ENCODE results near the gene KAT8. TPM values are rescaled to one million over a fixed set of nuclear protein-coding genes. Genes with fewer than 3 reads are reported as not detected.

Gene KAT8
- total RNA-seq, 1 experiment from 2014 or later: 44.9 TPM

GRCh38 chr16:31125844-31126243 is 8.4 kb downstream of the KAT8 start:
- no peaks in the 10 kb centered on the region for H3K9me3 ChIP-seq (ENCODE audit: control insufficient read depth in 1 of 2, insufficient read depth in 1 of 2, low read depth in 1 of 2, low read length in 2 of 2)
- no peak overlapping the region for H3K27ac ChIP-seq (ENCODE audit: low read depth, low read length)
- CTCF ChIA-PET: no interaction called here
- H3K4me2 ChIP-seq (ENCODE audit: low read length): no peak overlapping the region
- H3K36me3 ChIP-seq (ENCODE audit: control insufficient read depth in 1 of 2, insufficient read depth in 2 of 2, low read length in 2 of 2): peaks cover 6 to 7% of the 10 kb centered on the region in 2 experiments; a peak in 3 of 4 replicates
- POLR2A ChIA-PET: interaction anchor here (1.7 kb wide), 1 partner anchor 8 kb away, joined by 7 read pairs; the partner anchor contains the start of gene KAT8
- H3K4me3 ChIP-seq (replicated peaks in 1 of 2; ENCODE audit: low read depth in 1 of 2, low read length in 2 of 2): no peak overlapping the region
- H3K9ac ChIP-seq (ENCODE audit: low read length): no peak overlapping the region
- intact Hi-C loops (cut with micrococcal nuclease): no loop called here
- H4K20me1 ChIP-seq (ENCODE audit: insufficient read depth): no peaks in the 10 kb centered on the region
- BruUV-seq (replicated peaks): no TSS peak
- ATAC-seq (no peak), DNase-seq (ENCODE audit: low read depth, low spot score) (no peak)
- no peaks in the 10 kb centered on the region for H3K9me2 ChIP-seq (ENCODE audit: insufficient read depth)
- H2AFZ ChIP-seq (ENCODE audit: low read depth, low read length, poor library complexity, severe bottlenecking): no peak overlapping the region
- RAD21 ChIA-PET (ENCODE audit: low non-redundant PET in 1 of 2, low total read pairs in 2 of 2, uncharacterized antibody in 2 of 2, unreplicated experiment in 2 of 2): no interaction called here
- H3K27me3 ChIP-seq (ENCODE audit: insufficient read depth, low read length): no peaks in the 10 kb centered on the region
- TF ChIP-seq MAX (IDR thresholded peaks at IDR 0.05): no peak
- no peak for TF ChIP-seq FOSL1 (IDR thresholded peaks at IDR 0.05; ENCODE audit: low read depth)
- TF ChIP-seq YY1 (IDR thresholded peaks at IDR 0.05; ENCODE audit: extremely low read depth, insufficient replicate concordance, low read depth, low read length): no peak
- TF ChIP-seq POLR2A (IDR thresholded peaks at IDR 0.05; ENCODE audit: borderline replicate concordance, extremely low read depth, insufficient read depth, insufficient read length): no peak
- H3K79me2 ChIP-seq (ENCODE audit: insufficient read depth, low read length): no peaks in the 10 kb centered on the region
- H3K4me1 ChIP-seq (ENCODE audit: control insufficient read depth in 1 of 2, insufficient read depth in 2 of 2, low read length in 2 of 2): peaks cover 7% of the 10 kb centered on the region in 2 experiments

- H3K27ac ChIP-seq (ENCODE audit: low read depth, low read length): no peak overlapping the region
- ChIA-PET POLR2A (interaction anchor here (1.7 kb wide), 1 partner anchor 10 kb away, joined by 7 read pairs; the partner anchor contains the start of gene KAT8), CTCF (interaction anchor here (1.1 kb wide), 1 partner anchor 15 kb away, joined by 3 read pairs; no protein-coding TSS in a partner anchor), RAD21 (ENCODE audit: low non-redundant PET in 1 of 2, low total read pairs in 2 of 2, uncharacterized antibody in 2 of 2, unreplicated experiment in 2 of 2) (no interaction called here)
- H3K4me3 ChIP-seq (replicated peaks in 1 of 2; ENCODE audit: low read depth in 1 of 2, low read length in 2 of 2): no peak overlapping the region
- no peaks in the 10 kb centered on the region for H4K20me1 ChIP-seq (ENCODE audit: insufficient read depth)
- no peak for ATAC-seq
- no peaks in the 10 kb centered on the region for H3K27me3 ChIP-seq (ENCODE audit: insufficient read depth, low read length)
- intact Hi-C loops (cut with micrococcal nuclease): no loop called here
- no peak overlapping the region for H3K9ac ChIP-seq (ENCODE audit: low read length)
- H3K36me3 ChIP-seq (ENCODE audit: control insufficient read depth in 1 of 2, insufficient read depth in 2 of 2, low read length in 2 of 2): peaks cover 5 to 8% of the 10 kb centered on the region in 2 experiments; a peak in 3 of 4 replicates
- no peaks in the 10 kb centered on the region for H3K9me2 ChIP-seq (ENCODE audit: insufficient read depth)
- BruUV-seq (replicated peaks): no TSS peak
- DNase-seq (ENCODE audit: low read depth, low spot score): no peak
- no peak overlapping the region for H2AFZ ChIP-seq (ENCODE audit: low read depth, low read length, poor library complexity, severe bottlenecking)
- H3K4me1 ChIP-seq (ENCODE audit: control insufficient read depth in 1 of 2, insufficient read depth in 2 of 2, low read length in 2 of 2): peaks cover 16 to 17% of the 10 kb centered on the region in 2 experiments
- no peaks in the 10 kb centered on the region for H3K9me3 ChIP-seq (ENCODE audit: control insufficient read depth in 1 of 2, insufficient read depth in 1 of 2, low read depth in 1 of 2, low read length in 2 of 2)
- H3K79me2 ChIP-seq (ENCODE audit: insufficient read depth, low read length): no peaks in the 10 kb centered on the region
- no peak for TF ChIP-seq MAX (IDR thresholded peaks at IDR 0.05)
- no peak for TF ChIP-seq SRF (IDR thresholded peaks at IDR 0.05; ENCODE audit: low read depth)
- TF ChIP-seq SP1 (IDR thresholded peaks at IDR 0.05; ENCODE audit: low read depth): no peak
- no peak for TF ChIP-seq ZFX (IDR thresholded peaks at IDR 0.05)
- TF ChIP-seq REST (IDR thresholded peaks at IDR 0.05; ENCODE audit: low read depth): no peak
- no peak for TF ChIP-seq ELF1 (IDR thresholded peaks at IDR 0.05; ENCODE audit: borderline replicate concordance, low read depth)
- TF ChIP-seq YY1 (IDR thresholded peaks at IDR 0.05; ENCODE audit: extremely low read depth, insufficient replicate concordance, low read depth, low read length): no peak
- no peak for TF ChIP-seq EZH2phosphoT487 (IDR thresholded peaks at IDR 0.05; ENCODE audit: borderline replicate concordance)
- H3K4me2 ChIP-seq (ENCODE audit: low read length): no peak overlapping the region
Observed at GRCh38 chr16:31127182-31127581, 9.7 kb downstream of the KAT8 start.
